HEK293 (cell line): ENCODE measurements around the gene KIAA1671.

Experiments used
- EGR2 ChIP-seq: fragments of 450-650 bp; formaldehyde crosslinking; IDR thresholded peaks from 2 replicates; pipeline ENCODE4 v1.5.1; 2016; ENCODE audit warnings: low read depth, missing biosample characterization, missing genetic modification characterization
- HIC1 ChIP-seq: fragments of 450-650 bp; formaldehyde crosslinking; IDR thresholded peaks from 2 replicates; pipeline ENCODE4 v1.5.1; 2016; ENCODE audit warnings: missing biosample characterization, missing genetic modification characterization
- MZF1 ChIP-seq: fragments of 450-650 bp; formaldehyde crosslinking; IDR thresholded peaks from 2 replicates; pipeline ENCODE4 v1.5.1; 2017; ENCODE audit warnings: missing biosample characterization, missing genetic modification characterization, borderline replicate concordance
- TCF7L2 ChIP-seq: IDR thresholded peaks from 2 replicates; pipeline ENCODE4 v1.6.1; 2011; ENCODE audit warnings: low read depth, mild to moderate bottlenecking, inconsistent platforms, low read length, moderate library complexity, borderline replicate concordance
- ZBTB10 ChIP-seq: fragments of 450-650 bp; formaldehyde crosslinking; IDR thresholded peaks from 2 replicates; pipeline ENCODE4 v1.5.1; 2016; ENCODE audit warnings: missing biosample characterization, missing genetic modification characterization
- ZBTB11 ChIP-seq: fragments of 450-650 bp; formaldehyde crosslinking; conservative IDR thresholded peaks from 2 replicates; pipeline ENCODE4 v1.5.1; 2016; ENCODE audit warnings: low read depth, missing biosample characterization, missing genetic modification characterization
- ZBTB17 ChIP-seq: fragments of 450-650 bp; formaldehyde crosslinking; IDR thresholded peaks from 2 replicates; pipeline ENCODE4 v1.5.1; 2016; ENCODE audit warnings: missing biosample characterization, missing genetic modification characterization
- ZBTB20 ChIP-seq: fragments of 450-650 bp; formaldehyde crosslinking; IDR thresholded peaks from 2 replicates; pipeline ENCODE4 v1.5.1; 2016; ENCODE audit warnings: missing biosample characterization, missing genetic modification characterization
- ZNF132 ChIP-seq: fragments of 450-650 bp; formaldehyde crosslinking; IDR thresholded peaks from 2 replicates; pipeline ENCODE4 v1.5.1; 2017; ENCODE audit warnings: missing biosample characterization, missing genetic modification characterization, borderline replicate concordance
- ZNF146 ChIP-seq: fragments of 450-650 bp; formaldehyde crosslinking; IDR thresholded peaks from 2 replicates; pipeline ENCODE4 v1.5.1; 2016; ENCODE audit warnings: missing biosample characterization, missing genetic modification characterization
- ZNF184 ChIP-seq: fragments of 450-650 bp; IDR thresholded peaks from 2 replicates; pipeline ENCODE4 v1.5.1; 2018; ENCODE audit warnings: missing biosample characterization, mild to moderate bottlenecking, missing genetic modification characterization
- ZNF26 ChIP-seq: fragments of 450-650 bp; formaldehyde crosslinking; IDR thresholded peaks from 2 replicates; pipeline ENCODE4 v1.5.1; 2016; ENCODE audit warnings: missing biosample characterization, missing genetic modification characterization
- ZNF280C ChIP-seq: fragments of 450-650 bp; formaldehyde crosslinking; IDR thresholded peaks from 2 replicates; pipeline ENCODE4 v1.5.1; 2016; ENCODE audit warnings: missing biosample characterization, missing genetic modification characterization
- ZNF404 ChIP-seq: fragments of 450-650 bp; formaldehyde crosslinking; IDR thresholded peaks from 2 replicates; pipeline ENCODE4 v1.5.1; 2017; ENCODE audit warnings: missing biosample characterization, missing genetic modification characterization
- ZNF416 ChIP-seq: fragments of 450-650 bp; formaldehyde crosslinking; IDR thresholded peaks from 2 replicates; pipeline ENCODE4 v1.5.1; 2016; ENCODE audit warnings: missing biosample characterization, missing genetic modification characterization
- ZNF513 ChIP-seq: fragments of 450-650 bp; IDR thresholded peaks from 2 replicates; pipeline ENCODE4 v1.5.1; 2018; ENCODE audit warnings: missing biosample characterization, missing genetic modification characterization
- ZNF544 ChIP-seq: fragments of 450-650 bp; formaldehyde crosslinking; IDR thresholded peaks from 2 replicates; pipeline ENCODE4 v1.5.0; 2017; ENCODE audit warnings: missing biosample characterization, missing genetic modification characterization
- ZNF639 ChIP-seq: fragments of 450-650 bp; formaldehyde crosslinking; IDR thresholded peaks from 2 replicates; pipeline ENCODE4 v1.5.1; 2016; ENCODE audit warnings: missing biosample characterization, missing genetic modification characterization
- ZNF654 ChIP-seq: fragments of 450-650 bp; formaldehyde crosslinking; IDR thresholded peaks from 2 replicates; pipeline ENCODE4 v1.5.1; 2016; ENCODE audit warnings: low read depth, missing biosample characterization, missing genetic modification characterization
- ZNF670 ChIP-seq: fragments of 450-650 bp; formaldehyde crosslinking; IDR thresholded peaks from 2 replicates; pipeline ENCODE4 v1.5.1; 2016; ENCODE audit warnings: missing biosample characterization, missing genetic modification characterization, low read depth
- ZNF677 ChIP-seq: fragments of 450-650 bp; IDR thresholded peaks from 2 replicates; pipeline ENCODE4 v1.5.0; 2018; ENCODE audit warnings: missing biosample characterization, mild to moderate bottlenecking, missing genetic modification characterization, moderate library complexity
- ZNF843 ChIP-seq: fragments of 450-650 bp; formaldehyde crosslinking; IDR thresholded peaks from 2 replicates; pipeline ENCODE4 v1.5.1; 2016; ENCODE audit warnings: missing biosample characterization, missing genetic modification characterization
- ZXDB ChIP-seq: fragments of 450-650 bp; formaldehyde crosslinking; IDR thresholded peaks from 2 replicates; pipeline ENCODE4 v1.5.1; 2016; ENCODE audit warnings: missing biosample characterization, missing genetic modification characterization

KIAA1671 gene

GRCh38 chr22:25110846-25111578 is 158.5 kb downstream of the KIAA1671 start (continued):
- TF ChIP-seq ZNF654 (tag by site-specific recombination) (peak; percentile 61), ZNF404 (tag by site-specific recombination) (no peak), EGR2 (tag by site-specific recombination) (peak; percentile 88), ZNF843 (no peak), ZNF132 (tag by site-specific recombination) (no peak), HIC1 (tag by site-specific recombination) (peak; percentile 93), ZNF184 (tag by site-specific recombination) (no peak), ZNF639 (peak; percentile 49; the same call in 1 of the 2 replicates), ZNF416 (tag by site-specific recombination) (no peak; the same call in 1 of the 2 replicates), ZNF677 (tag by site-specific recombination) (no peak), ZNF26 (tag by site-specific recombination) (no peak), ZBTB11 (tag by site-specific recombination) (peak; percentile 71), ZBTB10 (tag by site-specific recombination) (peak; percentile 55), MZF1 (tag by site-specific recombination) (no peak), ZNF544 (tag by site-specific recombination) (no peak), ZNF670 (tag by site-specific recombination) (no peak), ZNF513 (tag by site-specific recombination) (no peak), ZNF146 (tag by site-specific recombination) (no peak), ZBTB17 (tag by site-specific recombination) (peak; percentile 95), ZXDB (tag by site-specific recombination) (peak; percentile 40; the same call in 1 of the 2 replicates), ZNF280C (tag by site-specific recombination) (no peak), ZBTB20 (peak; percentile 90), TCF7L2 (no peak)
